Fibroblast of pulmonary artery (primary cell): ENCODE measurements around the gene MOB3A.
"Not testable (repeated sequence)": the region's sequence is repeated elsewhere in the genome, so short reads cannot be mapped to it uniquely, and the experiment has no call there.

Experiments used
- DNase-seq: peaks from one replicate; pipeline ENCODE4 v3.0.0-alpha.2; 2010; ENCODE audit warnings: low read depth
- H3K4me3 ChIP-seq: replicated peaks from 2 replicates; pipeline ENCODE4 v1.5.1; 2011; ENCODE audit warnings: low read depth, mild to moderate bottlenecking, control low read depth, low read length, moderate library complexity
- CTCF ChIP-seq: IDR thresholded peaks from 2 replicates; pipeline ENCODE4 v1.5.1; 2011; ENCODE audit warnings: mild to moderate bottlenecking, control low read depth, low read length, inconsistent platforms; ENCODE audit errors: missing control alignments

MOB3A gene

GRCh38 chr19:2138061-2138728 lies 42.1 kb upstream of the MOB3A start:
- no peak for DNase-seq
- H3K4me3 ChIP-seq = no peak overlapping the region
- TF ChIP-seq CTCF = no peak

- H3K4me3 ChIP-seq = no peak overlapping the region
- no peak for TF ChIP-seq CTCF
- DNase-seq = no peak
Observed at GRCh38 chr19:2136796-2137195, 40.7 kb upstream of the MOB3A start.

- no peak for DNase-seq
- no peak for TF ChIP-seq CTCF
- H3K4me3 ChIP-seq = no peak overlapping the region
Observed at GRCh38 chr19:2135474-2136402, 39.6 kb upstream of the MOB3A start.

- no peak for TF ChIP-seq CTCF
- no peak for DNase-seq
Observed at GRCh38 chr19:2132731-2133490, 36.8 kb upstream of the MOB3A start.

GRCh38 chr19:2132191-2132590 lies 36.1 kb upstream of the MOB3A start:
- no peak overlapping the region for H3K4me3 ChIP-seq
- DNase-seq = no peak
- TF ChIP-seq CTCF = no peak

More at GRCh38 chr19:2132731-2133490, 36.8 kb upstream of the MOB3A start:
- H3K4me3 ChIP-seq = no peak overlapping the region

- H3K4me3 ChIP-seq, DNase-seq: not testable (repeated sequence)
Observed at GRCh38 chr19:2131012-2131975, 35.2 kb upstream of the MOB3A start.
